Suprapubic skin (tissue), 4 donors: ENCODE results near the gene DDX41.

Experiments used
- EP300 ChIP-seq: sonication (generic); formaldehyde crosslinking; IDR thresholded peaks from one replicate; pipeline ENCODE4 v1.6.1; 2017; ENCODE audit warnings: antibody characterized with exemption
- POLR2A ChIP-seq, 2 donors: fragments of 450-650 bp; IDR thresholded peaks; one replicate each; pipeline ENCODE4 v1.6.1; 2017; ENCODE audit warnings: antibody characterized with exemption in 2 of 2, mild to moderate bottlenecking in 2 of 2, moderate library complexity in 2 of 2
- POLR2AphosphoS5 ChIP-seq, 3 donors: sonication (generic); formaldehyde crosslinking; IDR thresholded peaks; one replicate each; pipeline ENCODE4 v1.6.1; 2017; ENCODE audit warnings: antibody characterized with exemption in 3 of 3
- TF ChIP-seq, protein P1 (sequence below), 2 donors: fragments of 200-600 bp in 1 of 2; fragments of 450-650 bp in 1 of 2; sonication (generic) in 1 of 2; IDR thresholded peaks; one replicate each; pipeline ENCODE4 v1.5.1; 2016 to 2019; ENCODE audit warnings: antibody characterized with exemption in 2 of 2, mild to moderate bottlenecking in 1 of 2, moderate library complexity in 1 of 2

DNA sequence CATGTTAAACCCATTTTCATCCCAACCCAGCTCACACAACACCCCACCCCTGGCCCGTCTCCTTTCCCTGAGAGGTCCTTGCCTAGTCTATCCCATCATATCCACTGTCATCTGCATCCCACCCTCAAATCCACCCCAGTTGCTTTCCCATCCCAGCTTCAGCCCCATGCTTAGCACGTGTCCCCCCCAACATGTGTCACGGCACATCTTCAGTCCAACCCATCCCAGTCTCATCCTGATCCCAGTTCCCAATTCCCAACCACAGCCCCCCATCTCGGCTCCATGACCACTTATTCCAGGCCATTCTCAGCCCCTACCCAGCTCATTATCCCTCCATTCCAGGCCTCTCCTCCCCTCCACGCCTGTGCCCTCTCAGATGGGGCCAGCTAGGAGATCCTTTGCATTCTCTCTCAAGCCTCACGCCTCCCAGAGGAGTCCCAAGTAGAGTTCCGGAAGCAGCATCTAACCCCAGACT is 42.7 kb downstream of the DDX41 start:
- TF ChIP-seq, protein P1, sequence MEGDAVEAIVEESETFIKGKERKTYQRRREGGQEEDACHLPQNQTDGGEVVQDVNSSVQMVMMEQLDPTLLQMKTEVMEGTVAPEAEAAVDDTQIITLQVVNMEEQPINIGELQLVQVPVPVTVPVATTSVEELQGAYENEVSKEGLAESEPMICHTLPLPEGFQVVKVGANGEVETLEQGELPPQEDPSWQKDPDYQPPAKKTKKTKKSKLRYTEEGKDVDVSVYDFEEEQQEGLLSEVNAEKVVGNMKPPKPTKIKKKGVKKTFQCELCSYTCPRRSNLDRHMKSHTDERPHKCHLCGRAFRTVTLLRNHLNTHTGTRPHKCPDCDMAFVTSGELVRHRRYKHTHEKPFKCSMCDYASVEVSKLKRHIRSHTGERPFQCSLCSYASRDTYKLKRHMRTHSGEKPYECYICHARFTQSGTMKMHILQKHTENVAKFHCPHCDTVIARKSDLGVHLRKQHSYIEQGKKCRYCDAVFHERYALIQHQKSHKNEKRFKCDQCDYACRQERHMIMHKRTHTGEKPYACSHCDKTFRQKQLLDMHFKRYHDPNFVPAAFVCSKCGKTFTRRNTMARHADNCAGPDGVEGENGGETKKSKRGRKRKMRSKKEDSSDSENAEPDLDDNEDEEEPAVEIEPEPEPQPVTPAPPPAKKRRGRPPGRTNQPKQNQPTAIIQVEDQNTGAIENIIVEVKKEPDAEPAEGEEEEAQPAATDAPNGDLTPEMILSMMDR (IDR thresholded peaks at IDR 0.05) = no peak
- no peak for TF ChIP-seq POLR2A (IDR thresholded peaks at IDR 0.05)
- TF ChIP-seq EP300 = no peak
- no peak for TF ChIP-seq POLR2AphosphoS5 (IDR thresholded peaks at IDR 0.05)
